ENCODE measurements around the gene SARDH. TPM values are rescaled to one million over a fixed set of nuclear protein-coding genes. Genes with fewer than 3 reads are reported as not detected.

SARDH gene
- total RNA-seq, 1 experiment from 2014 or later = 5.6 TPM

DNA sequence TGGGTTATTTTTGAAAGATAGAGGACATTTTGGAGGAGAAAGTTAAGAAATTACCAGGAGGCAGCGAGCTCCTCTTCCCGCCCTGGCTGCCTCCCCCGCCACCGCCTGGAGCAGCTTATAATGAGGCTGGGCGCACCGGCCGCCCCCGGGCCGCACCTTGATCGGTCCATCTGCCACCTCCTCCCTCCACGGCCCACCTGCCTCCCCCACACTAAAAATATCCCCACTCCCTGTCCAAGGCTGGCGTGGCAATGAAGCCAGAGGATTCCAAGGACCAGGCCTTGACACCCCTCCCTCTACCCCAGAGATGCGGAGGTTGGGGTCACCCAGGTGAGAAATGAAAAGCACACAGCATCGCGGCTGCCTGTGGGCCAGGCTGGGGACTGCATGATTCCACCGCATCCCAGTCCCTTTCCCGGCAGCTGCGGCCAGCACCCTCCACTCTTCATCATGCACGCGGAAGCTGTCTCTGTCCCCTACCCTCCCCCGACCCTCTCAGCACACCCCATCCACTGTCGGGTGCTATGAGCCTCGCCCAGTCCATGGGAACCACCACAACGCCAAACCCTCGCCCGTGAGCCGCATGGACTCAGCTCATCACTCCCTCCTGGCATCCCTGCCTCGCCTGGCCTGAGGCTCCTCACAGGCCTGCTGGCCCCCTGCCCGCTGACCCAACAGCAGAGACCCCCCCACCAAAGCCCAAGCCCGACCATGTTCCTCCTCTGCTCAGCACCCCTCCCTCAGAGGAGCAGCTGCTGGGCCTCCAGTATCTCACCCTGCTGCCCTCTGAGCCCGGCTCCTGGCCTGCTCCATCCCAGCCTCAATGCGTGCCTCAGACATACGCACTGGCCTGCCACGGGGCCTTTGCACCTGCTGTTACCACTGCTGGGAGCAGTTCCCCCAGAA lies 50.0 kb downstream of the SARDH start:
- Histone ChIP-seq H3K4me3 (replicated peaks in 1 of 2; ENCODE audit: low read depth in 1 of 2, low read length in 2 of 2) (no peak overlapping the region), H3K79me2 (ENCODE audit: insufficient read depth, low read length) (no peaks in the 10 kb centered on the region), H4K20me1 (ENCODE audit: insufficient read depth) (no peaks in the 10 kb centered on the region), H2AFZ (ENCODE audit: low read depth, low read length, poor library complexity, severe bottlenecking) (no peak overlapping the region), H3K9ac (ENCODE audit: low read length) (no peak overlapping the region), H3K36me3 (ENCODE audit: control insufficient read depth in 1 of 2, insufficient read depth in 2 of 2, low read length in 2 of 2) (no peaks in the 10 kb centered on the region), H3K4me2 (ENCODE audit: low read length) (no peak overlapping the region), H3K27me3 (ENCODE audit: insufficient read depth, low read length) (no peaks in the 10 kb centered on the region), H3K9me3 (ENCODE audit: control insufficient read depth in 1 of 2, insufficient read depth in 1 of 2, low read depth in 1 of 2, low read length in 2 of 2) (no peaks in the 10 kb centered on the region), H3K4me1 (ENCODE audit: control insufficient read depth in 1 of 2, insufficient read depth in 2 of 2, low read length in 2 of 2) (peaks cover 6 to 9% of the 10 kb centered on the region in 2 experiments; a peak in 2 of 4 replicates), H3K27ac (ENCODE audit: low read depth, low read length) (no peak overlapping the region), H3K9me2 (ENCODE audit: insufficient read depth) (no peaks in the 10 kb centered on the region)
- TF ChIP-seq FOSL1 (IDR thresholded peaks at IDR 0.05; ENCODE audit: low read depth) = no peak
- CTCF ChIA-PET = no interaction called here
- no TSS peak for BruUV-seq (replicated peaks)
- ATAC-seq (no peak), DNase-seq (ENCODE audit: low read depth, low spot score) (no peak)
- intact Hi-C loops (cut with micrococcal nuclease) = no loop called here
- POLR2A ChIA-PET = no interaction called here
- RAD21 ChIA-PET (ENCODE audit: low non-redundant PET in 1 of 2, low total read pairs in 2 of 2, uncharacterized antibody in 2 of 2, unreplicated experiment in 2 of 2) = no interaction called here

DNA sequence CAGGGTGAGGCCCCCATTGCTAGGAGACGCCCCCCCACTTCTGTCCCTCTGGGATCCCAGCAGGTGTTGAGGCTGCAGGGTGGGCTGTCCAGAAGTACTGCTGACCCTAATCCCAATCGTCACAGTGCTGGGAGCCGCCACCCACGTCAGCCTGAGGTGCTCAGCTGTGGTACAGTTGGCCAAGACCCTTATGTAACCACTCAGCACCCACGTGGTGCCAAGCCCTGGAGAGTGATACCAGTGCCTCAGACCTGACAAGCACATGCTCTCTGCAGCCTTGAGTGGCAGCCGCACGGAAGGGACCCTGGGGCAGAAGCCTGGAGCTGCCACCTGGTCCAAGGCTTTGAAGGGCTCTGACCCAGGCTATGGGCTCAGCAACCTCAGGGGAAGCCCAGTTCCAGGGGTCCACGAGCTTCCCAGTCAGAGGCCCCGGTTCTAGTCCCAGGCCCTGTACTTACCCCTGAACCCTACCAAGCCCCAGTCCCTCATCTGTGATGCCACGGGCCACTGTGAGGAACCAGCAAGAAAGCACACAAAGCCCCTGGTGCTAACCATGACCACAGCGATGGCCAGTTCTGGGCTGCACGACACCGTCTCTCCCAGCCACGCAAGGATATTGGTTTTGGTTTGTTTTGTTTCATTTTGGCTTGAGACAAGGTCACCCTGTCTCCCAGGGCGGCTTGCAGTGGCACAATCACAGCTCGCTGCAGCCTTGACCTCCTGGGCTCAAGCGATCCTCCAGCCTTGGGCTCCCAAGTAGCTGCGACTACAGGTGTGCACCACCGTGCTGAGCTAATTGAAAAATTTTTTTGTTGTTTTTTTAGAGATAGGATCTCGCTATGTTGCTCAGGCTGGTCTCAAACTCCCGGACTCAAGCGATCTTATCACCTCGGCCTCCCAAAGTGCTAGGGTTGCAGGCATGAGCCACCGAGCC lies 51.2 kb downstream of the SARDH start:
- no peaks in the 10 kb centered on the region for H4K20me1 ChIP-seq (ENCODE audit: insufficient read depth)
- ATAC-seq (no peak), DNase-seq (ENCODE audit: low read depth, low spot score) (no peak)
- H3K4me1 ChIP-seq (ENCODE audit: control insufficient read depth in 1 of 2, insufficient read depth in 2 of 2, low read length in 2 of 2) = peaks cover 6 to 9% of the 10 kb centered on the region in 2 experiments; a peak in 2 of 4 replicates
- H3K9me3 ChIP-seq (ENCODE audit: control insufficient read depth in 1 of 2, insufficient read depth in 1 of 2, low read depth in 1 of 2, low read length in 2 of 2) = no peaks in the 10 kb centered on the region
- H3K4me2 ChIP-seq (ENCODE audit: low read length) = no peak overlapping the region
- TF ChIP-seq CTCF (IDR thresholded peaks at IDR 0.05 in 2 of 3, conservative IDR thresholded peaks at IDR 0.05 in 1 of 3; ENCODE audit: borderline replicate concordance in 1 of 3, insufficient read depth in 1 of 3, low read depth in 2 of 3, low read length in 2 of 3) = no peak
- H2AFZ ChIP-seq (ENCODE audit: low read depth, low read length, poor library complexity, severe bottlenecking) = no peak overlapping the region
- H3K4me3 ChIP-seq (replicated peaks in 1 of 2; ENCODE audit: low read depth in 1 of 2, low read length in 2 of 2) = no peak overlapping the region
- no TSS peak for BruUV-seq (replicated peaks)
- no peaks in the 10 kb centered on the region for H3K27me3 ChIP-seq (ENCODE audit: insufficient read depth, low read length)
- no peaks in the 10 kb centered on the region for H3K79me2 ChIP-seq (ENCODE audit: insufficient read depth, low read length)
- no peak overlapping the region for H3K9ac ChIP-seq (ENCODE audit: low read length)
- intact Hi-C loops (cut with micrococcal nuclease) = no loop called here
- no peaks in the 10 kb centered on the region for H3K9me2 ChIP-seq (ENCODE audit: insufficient read depth)
- RAD21 ChIA-PET (ENCODE audit: low non-redundant PET in 1 of 2, low total read pairs in 2 of 2, uncharacterized antibody in 2 of 2, unreplicated experiment in 2 of 2) = no interaction called here
- H3K27ac ChIP-seq (ENCODE audit: low read depth, low read length) = no peak overlapping the region
- CTCF ChIA-PET = no interaction called here
- H3K36me3 ChIP-seq (ENCODE audit: control insufficient read depth in 1 of 2, insufficient read depth in 2 of 2, low read length in 2 of 2) = no peaks in the 10 kb centered on the region
- POLR2A ChIA-PET = no interaction called here

Measured in HCT116 (cell line).